ENCODE data around the gene YEATS2.

DNA sequence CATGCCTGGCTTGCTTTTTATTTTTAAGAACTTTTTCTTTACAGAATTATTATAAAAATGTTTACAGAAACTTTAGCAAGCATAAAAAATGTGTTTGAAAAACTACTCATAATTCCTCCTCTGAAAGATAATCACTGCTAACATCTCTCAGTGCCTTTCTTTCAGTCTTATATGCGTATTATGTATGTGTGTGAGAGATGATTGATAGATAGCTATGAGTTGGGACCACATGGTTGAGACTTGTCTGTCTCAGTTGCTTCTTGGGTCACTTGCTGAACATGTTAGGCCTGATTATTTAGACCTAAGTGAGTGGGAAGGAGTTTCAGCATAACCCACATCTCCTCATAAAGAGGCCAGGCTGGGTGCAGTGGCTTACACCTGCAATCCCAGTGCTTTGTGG, 116.6 kb downstream of the YEATS2 start:
- TF ChIP-seq, protein P1, sequence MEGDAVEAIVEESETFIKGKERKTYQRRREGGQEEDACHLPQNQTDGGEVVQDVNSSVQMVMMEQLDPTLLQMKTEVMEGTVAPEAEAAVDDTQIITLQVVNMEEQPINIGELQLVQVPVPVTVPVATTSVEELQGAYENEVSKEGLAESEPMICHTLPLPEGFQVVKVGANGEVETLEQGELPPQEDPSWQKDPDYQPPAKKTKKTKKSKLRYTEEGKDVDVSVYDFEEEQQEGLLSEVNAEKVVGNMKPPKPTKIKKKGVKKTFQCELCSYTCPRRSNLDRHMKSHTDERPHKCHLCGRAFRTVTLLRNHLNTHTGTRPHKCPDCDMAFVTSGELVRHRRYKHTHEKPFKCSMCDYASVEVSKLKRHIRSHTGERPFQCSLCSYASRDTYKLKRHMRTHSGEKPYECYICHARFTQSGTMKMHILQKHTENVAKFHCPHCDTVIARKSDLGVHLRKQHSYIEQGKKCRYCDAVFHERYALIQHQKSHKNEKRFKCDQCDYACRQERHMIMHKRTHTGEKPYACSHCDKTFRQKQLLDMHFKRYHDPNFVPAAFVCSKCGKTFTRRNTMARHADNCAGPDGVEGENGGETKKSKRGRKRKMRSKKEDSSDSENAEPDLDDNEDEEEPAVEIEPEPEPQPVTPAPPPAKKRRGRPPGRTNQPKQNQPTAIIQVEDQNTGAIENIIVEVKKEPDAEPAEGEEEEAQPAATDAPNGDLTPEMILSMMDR (IDR thresholded peaks at IDR 0.05) = no peak
- TF ChIP-seq ZFX (IDR thresholded peaks at IDR 0.05; ENCODE audit: borderline replicate concordance) = no peak

All from 22Rv1 (cell line).